K562 (cell line): ENCODE results near the gene CAMK1D. TPM values are rescaled to one million over a fixed set of nuclear protein-coding genes. Genes with fewer than 3 reads are reported as not detected.

Source experiments
- CLOCK ChIP-seq: fragments of 250-450 bp; sonication (Bioruptor Pico); IDR thresholded peaks from 2 replicates; pipeline ENCODE4 v1.4.0; 2020; ENCODE audit warnings: mild to moderate bottlenecking, moderate library complexity, borderline replicate concordance
- CTCF ChIP-seq, 3 experiments: IDR thresholded peaks in 2 of 3; conservative IDR thresholded peaks in 1 of 3; 2 replicates each; pipeline ENCODE4 v1.5.1; 2011 to 2012; ENCODE audit warnings: low read length in 3 of 3, mild to moderate bottlenecking in 3 of 3, control low read depth in 2 of 3, improper control_type of control experiment in 1 of 3, inconsistent platforms in 1 of 3, low read depth in 1 of 3, mixed read lengths in 1 of 3, moderate library complexity in 1 of 3; ENCODE audit not compliant: insufficient read depth in 2 of 3
- RAD21 ChIP-seq, 2 experiments: fragments of 250-450 bp in 1 of 2; fragments of 450-650 bp in 1 of 2; sonication (Bioruptor Pico) in 1 of 2; formaldehyde crosslinking in 1 of 2; IDR thresholded peaks in 1 of 2; conservative IDR thresholded peaks in 1 of 2; 2 replicates each; pipeline versions ENCODE4 v1.4.0 to v1.8.0; 2020 to 2022; ENCODE audit warnings: mild to moderate bottlenecking in 2 of 2, moderate library complexity in 1 of 2
- RFX1 ChIP-seq: fragments of 450-650 bp; IDR thresholded peaks from 2 replicates; pipeline ENCODE4 v1.6.1; 2016; ENCODE audit warnings: mild to moderate bottlenecking, moderate library complexity
- SMC3 ChIP-seq: conservative IDR thresholded peaks from 2 replicates; pipeline ENCODE4 v1.6.1; 2011; ENCODE audit warnings: low read depth, low read length, improper control_type of control experiment; ENCODE audit not compliant: insufficient read depth
- ZNF133 ChIP-seq: fragments of 250-450 bp; sonication (Bioruptor Pico); IDR thresholded peaks from 2 replicates; pipeline ENCODE4 v1.4.0; 2020; ENCODE audit warnings: mild to moderate bottlenecking
- ZNF347 ChIP-seq: fragments of 450-650 bp; formaldehyde crosslinking; IDR thresholded peaks from 2 replicates; pipeline ENCODE4 v1.4.0; 2020; ENCODE audit warnings: low read depth, mild to moderate bottlenecking, moderate library complexity
- ZNF41 ChIP-seq: fragments of 250-450 bp; sonication (Bioruptor Pico); conservative IDR thresholded peaks from 2 replicates; pipeline ENCODE4 v1.4.0; 2020; ENCODE audit warnings: mild to moderate bottlenecking
- ZNF431 ChIP-seq: sonication (generic); formaldehyde crosslinking; IDR thresholded peaks from 2 replicates; pipeline ENCODE4 v1.8.0; 2022; ENCODE audit warnings: mild to moderate bottlenecking, missing genetic modification reagents
- polyA plus RNA-seq, 8 experiments: library from polyadenylated mRNA; depleted of rRNA in 4 of 8; stranded (reverse) in 5 of 8; unstranded in 3 of 8; fragments of >200 nt; fragmentation: Nextera tagmentation in 2 of 8; fragmentation: Illumina TruSeq in 1 of 8; extraction: Ambion mirVana in 2 of 8; extraction: Trizol in 1 of 8; gene quantifications; 2 replicates each; pipeline versions ENCODE4 v1.2.1 to v1.2.3, GENCODE V29; 2011 to 2014; ENCODE audit warnings: inconsistent platforms in 1 of 8, missing spikeins in 1 of 8
- total RNA-seq, 7 experiments: library from RNA; depleted of rRNA in 6 of 7; stranded (reverse); fragments of >200 nt in 6 of 7; fragmentation: Illumina TruSeq in 2 of 7; extraction: Trizol in 2 of 7; gene quantifications; 2 replicates each; pipeline versions ENCODE4 v1.2.1 to v1.2.3, GENCODE V29; 2011 to 2021; ENCODE audit warnings: low replicate concordance in 1 of 7
- TF ChIP-seq, protein P1 (sequence below): fragments of 250-450 bp; sonication (Bioruptor Pico); IDR thresholded peaks from 2 replicates; pipeline ENCODE4 v1.8.0; 2022; ENCODE audit warnings: moderate library complexity, mild to moderate bottlenecking, inconsistent platforms
- TF ChIP-seq, protein P2 (sequence below), 2 experiments: fragments of 450-650 bp; formaldehyde crosslinking in 1 of 2; IDR thresholded peaks; 2 replicates each; pipeline versions ENCODE4 v1.4.0 to v1.6.1; 2014 to 2020; ENCODE audit warnings: mild to moderate bottlenecking in 2 of 2, borderline replicate concordance in 1 of 2, low read depth in 1 of 2

The CAMK1D gene
- total and polyA plus RNA-seq, 9 of the 15 experiments (the other 6 are each of a cell fraction or from before 2014, with no cell fraction given): 0.12 to 0.24 (median 0.20) TPM; not detected in 5

- TF ChIP-seq, protein P1, sequence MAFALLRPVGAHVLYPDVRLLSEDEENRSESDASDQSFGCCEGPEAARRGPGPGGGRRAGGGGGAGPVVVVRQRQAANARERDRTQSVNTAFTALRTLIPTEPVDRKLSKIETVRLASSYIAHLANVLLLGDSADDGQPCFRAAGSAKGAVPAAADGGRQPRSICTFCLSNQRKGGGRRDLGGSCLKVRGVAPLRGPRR: no peak
- TF ChIP-seq RFX1 (peak; percentile 28; the same call in 1 of the 2 replicates), ZNF133 (CRISPR knock-in tag) (no peak), RAD21 (CRISPR knock-in tag; conservative IDR thresholded peaks at IDR 0.05 in 1 of 2, IDR thresholded peaks at IDR 0.05 in 1 of 2) (peak in 1 of 2 experiments; percentile 35; a peak in 1 of 4 replicates), ZNF41 (CRISPR knock-in tag) (no peak), ZNF347 (CRISPR knock-in tag) (no peak), ZNF431 (CRISPR knock-in tag) (no peak), CLOCK (no peak), CTCF (IDR thresholded peaks at IDR 0.05 in 2 of 3, conservative IDR thresholded peaks at IDR 0.05 in 1 of 3; ENCODE audit: insufficient read depth in 2 of 3, low read depth in 1 of 3, low read length in 3 of 3) (peak; percentile 59 to 70 (median 61)), SMC3 (peak; percentile 33; the same call in 1 of the 2 replicates)
- TF ChIP-seq, protein P2, sequence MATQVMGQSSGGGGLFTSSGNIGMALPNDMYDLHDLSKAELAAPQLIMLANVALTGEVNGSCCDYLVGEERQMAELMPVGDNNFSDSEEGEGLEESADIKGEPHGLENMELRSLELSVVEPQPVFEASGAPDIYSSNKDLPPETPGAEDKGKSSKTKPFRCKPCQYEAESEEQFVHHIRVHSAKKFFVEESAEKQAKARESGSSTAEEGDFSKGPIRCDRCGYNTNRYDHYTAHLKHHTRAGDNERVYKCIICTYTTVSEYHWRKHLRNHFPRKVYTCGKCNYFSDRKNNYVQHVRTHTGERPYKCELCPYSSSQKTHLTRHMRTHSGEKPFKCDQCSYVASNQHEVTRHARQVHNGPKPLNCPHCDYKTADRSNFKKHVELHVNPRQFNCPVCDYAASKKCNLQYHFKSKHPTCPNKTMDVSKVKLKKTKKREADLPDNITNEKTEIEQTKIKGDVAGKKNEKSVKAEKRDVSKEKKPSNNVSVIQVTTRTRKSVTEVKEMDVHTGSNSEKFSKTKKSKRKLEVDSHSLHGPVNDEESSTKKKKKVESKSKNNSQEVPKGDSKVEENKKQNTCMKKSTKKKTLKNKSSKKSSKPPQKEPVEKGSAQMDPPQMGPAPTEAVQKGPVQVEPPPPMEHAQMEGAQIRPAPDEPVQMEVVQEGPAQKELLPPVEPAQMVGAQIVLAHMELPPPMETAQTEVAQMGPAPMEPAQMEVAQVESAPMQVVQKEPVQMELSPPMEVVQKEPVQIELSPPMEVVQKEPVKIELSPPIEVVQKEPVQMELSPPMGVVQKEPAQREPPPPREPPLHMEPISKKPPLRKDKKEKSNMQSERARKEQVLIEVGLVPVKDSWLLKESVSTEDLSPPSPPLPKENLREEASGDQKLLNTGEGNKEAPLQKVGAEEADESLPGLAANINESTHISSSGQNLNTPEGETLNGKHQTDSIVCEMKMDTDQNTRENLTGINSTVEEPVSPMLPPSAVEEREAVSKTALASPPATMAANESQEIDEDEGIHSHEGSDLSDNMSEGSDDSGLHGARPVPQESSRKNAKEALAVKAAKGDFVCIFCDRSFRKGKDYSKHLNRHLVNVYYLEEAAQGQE (IDR thresholded peaks at IDR 0.05; ENCODE audit: borderline replicate concordance): peak; percentile 33; the same call in 1 of the 2 replicates
- TF ChIP-seq, protein P2 (CRISPR knock-in tag; IDR thresholded peaks at IDR 0.05; ENCODE audit: low read depth): no peak
- TF ChIP-seq, all 486 proteins: peak for 5
Observed at GRCh38 chr10:12729885-12730284, 380.5 kb downstream of the CAMK1D start (continued).
